ENCODE measurements around the gene TNFRSF25.

TNFRSF25 gene

GRCh38 chr1:6487804-6488484 is 22.0 kb upstream of the TNFRSF25 start:
- no peak for DNase-seq (ENCODE audit: low spot score)

- peak; percentile 88 for DNase-seq (ENCODE audit: low spot score)
Measured at GRCh38 chr1:6486433-6487011, 20.5 kb upstream of the TNFRSF25 start.

GRCh38 chr1:6485168-6486101 is 19.5 kb upstream of the TNFRSF25 start:
- peak; percentile 32 for DNase-seq (ENCODE audit: low spot score)

- no peak for DNase-seq (ENCODE audit: low spot score)
Measured at GRCh38 chr1:6484826-6485167, 18.8 kb upstream of the TNFRSF25 start.

GRCh38 chr1:6483761-6484117 is 17.8 kb upstream of the TNFRSF25 start:
- no peak for DNase-seq (ENCODE audit: low spot score)

GRCh38 chr1:6483017-6483760 is 17.2 kb upstream of the TNFRSF25 start:
- DNase-seq (ENCODE audit: low spot score): no peak

GRCh38 chr1:6481820-6482219 is 15.8 kb upstream of the TNFRSF25 start:
- no peak for DNase-seq (ENCODE audit: low spot score)

- DNase-seq (ENCODE audit: low spot score): no peak
Measured at GRCh38 chr1:6477039-6477820, 11.3 kb upstream of the TNFRSF25 start.

GRCh38 chr1:6476483-6476882 is 10.5 kb upstream of the TNFRSF25 start:
- DNase-seq (ENCODE audit: low spot score): no peak

- no peak for DNase-seq (ENCODE audit: low spot score)
Measured at GRCh38 chr1:6475381-6476133, 9.6 kb upstream of the TNFRSF25 start.

- no peak for DNase-seq (ENCODE audit: low spot score)
Measured at GRCh38 chr1:6474815-6475282, 8.9 kb upstream of the TNFRSF25 start.

- DNase-seq (ENCODE audit: low spot score): no peak
Measured at GRCh38 chr1:6473974-6474814, 8.2 kb upstream of the TNFRSF25 start.

- DNase-seq (ENCODE audit: low spot score): no peak
Measured at GRCh38 chr1:6473156-6473555, 7.2 kb upstream of the TNFRSF25 start.

- DNase-seq (ENCODE audit: low spot score): no peak
Measured at GRCh38 chr1:6472391-6472790, 6.4 kb upstream of the TNFRSF25 start.

GRCh38 chr1:6471970-6472368 is 6.0 kb upstream of the TNFRSF25 start:
- DNase-seq (ENCODE audit: low spot score): no peak

GRCh38 chr1:6471086-6471969 is 5.4 kb upstream of the TNFRSF25 start:
- DNase-seq (ENCODE audit: low spot score): no peak

- DNase-seq (ENCODE audit: low spot score): no peak
Measured at GRCh38 chr1:6470132-6471085, 4.4 kb upstream of the TNFRSF25 start.

Data from RKO (cell line).